Measurements from ENCODE around the gene CD83.

The CD83 gene

DNA sequence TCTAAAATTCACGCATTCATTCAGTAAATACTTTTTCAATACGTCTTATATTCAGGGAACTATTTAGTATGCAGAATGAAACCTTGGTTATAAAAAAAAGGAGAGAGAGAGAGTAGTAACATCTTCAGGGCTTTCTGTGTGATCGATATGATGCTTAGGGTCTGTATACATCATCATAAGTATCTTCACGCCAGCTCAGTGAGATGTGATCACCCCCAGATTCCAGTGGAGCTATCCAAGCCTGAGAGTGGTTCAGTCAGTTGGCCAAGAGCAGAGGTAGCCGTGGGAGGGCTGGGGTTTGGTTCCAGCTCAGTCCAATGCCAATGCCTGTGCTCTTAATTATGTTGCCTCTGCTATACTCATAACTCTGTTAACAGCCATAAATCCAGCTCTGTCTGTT, 8.6 kb downstream of the CD83 start:
- DNase-seq (ENCODE audit: low read depth) = no peak

DNA sequence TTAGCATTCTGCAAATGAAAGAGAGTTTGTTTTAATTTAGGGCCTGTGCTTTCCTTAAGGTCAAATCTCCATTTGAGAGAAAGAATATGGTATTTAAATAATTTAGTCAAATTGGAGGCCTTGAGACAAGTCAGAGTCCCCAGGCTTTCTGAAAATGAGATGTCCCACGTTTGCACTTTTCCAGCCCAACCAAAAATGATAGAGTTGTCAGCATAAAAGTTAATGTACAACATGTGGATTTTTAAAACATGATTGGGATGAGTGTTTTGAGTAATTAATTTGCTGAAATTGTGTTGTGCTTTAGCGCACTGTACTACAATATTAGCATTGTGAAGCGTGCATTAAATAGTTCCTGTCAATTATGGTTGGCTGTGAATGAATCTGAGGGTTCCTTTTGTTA, 10.0 kb downstream of the CD83 start:
- DNase-seq (ENCODE audit: low read depth) = no peak

DNA sequence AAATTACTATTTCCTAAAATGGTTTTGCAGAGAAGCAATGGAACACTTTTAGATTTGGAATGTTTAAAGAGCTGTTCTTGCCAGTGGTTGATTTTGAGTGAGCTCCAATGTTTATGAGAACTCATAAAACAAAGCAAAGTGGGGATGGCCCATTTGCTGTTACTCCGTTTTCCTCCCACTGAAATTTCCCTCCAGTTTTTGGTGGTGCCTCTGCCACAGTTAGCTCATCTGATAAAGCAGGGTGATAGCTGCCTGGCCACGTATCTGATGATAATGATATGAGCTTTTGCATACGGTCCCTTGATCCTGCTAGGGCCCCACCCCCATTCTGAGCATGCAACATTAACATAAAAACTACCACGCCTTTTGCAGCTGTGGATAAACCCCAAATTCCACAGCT, 10.4 kb downstream of the CD83 start:
- no peak for DNase-seq (ENCODE audit: low read depth)

DNA sequence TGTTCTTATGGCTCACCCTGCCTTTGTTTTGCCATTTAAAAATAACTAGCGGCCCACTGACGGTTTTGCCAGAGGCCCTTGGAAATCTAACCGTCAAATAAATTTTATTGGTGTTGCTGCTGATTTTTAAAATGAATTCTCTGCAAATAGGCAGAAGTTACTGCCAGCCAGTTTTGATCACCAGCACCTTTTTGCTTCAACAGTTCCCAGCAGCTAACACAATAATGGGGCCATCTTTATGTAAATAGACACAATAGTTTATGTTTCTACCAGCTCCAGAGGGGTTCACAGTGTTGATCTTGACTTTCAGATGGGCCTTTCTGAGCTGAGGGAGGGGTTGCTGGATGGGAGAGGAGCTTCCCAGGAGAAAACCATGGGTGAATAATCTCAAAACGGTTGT, 11.2 kb downstream of the CD83 start:
- DNase-seq (ENCODE audit: low read depth) = no peak

DNA sequence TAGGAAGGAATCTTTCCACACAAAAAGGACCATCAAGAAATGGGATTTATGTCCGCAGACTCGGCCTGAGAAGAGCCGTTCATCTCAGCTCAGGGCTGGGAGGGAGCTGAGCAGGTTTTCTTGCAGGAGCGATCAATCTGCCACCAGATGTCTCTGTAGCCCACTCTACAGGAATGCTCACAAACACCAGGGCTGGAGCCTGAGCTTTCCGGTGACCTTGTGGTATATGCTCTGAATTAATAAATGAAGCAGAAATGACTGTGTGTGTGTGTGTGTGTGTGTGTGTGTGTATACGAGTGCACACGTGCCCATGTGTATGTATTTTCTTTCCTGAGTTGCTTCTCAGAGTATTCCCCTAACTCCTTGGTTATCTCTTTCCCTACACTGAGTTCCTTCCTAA, 12.0 kb downstream of the CD83 start:
- DNase-seq (ENCODE audit: low read depth) = peak; percentile 75

DNA sequence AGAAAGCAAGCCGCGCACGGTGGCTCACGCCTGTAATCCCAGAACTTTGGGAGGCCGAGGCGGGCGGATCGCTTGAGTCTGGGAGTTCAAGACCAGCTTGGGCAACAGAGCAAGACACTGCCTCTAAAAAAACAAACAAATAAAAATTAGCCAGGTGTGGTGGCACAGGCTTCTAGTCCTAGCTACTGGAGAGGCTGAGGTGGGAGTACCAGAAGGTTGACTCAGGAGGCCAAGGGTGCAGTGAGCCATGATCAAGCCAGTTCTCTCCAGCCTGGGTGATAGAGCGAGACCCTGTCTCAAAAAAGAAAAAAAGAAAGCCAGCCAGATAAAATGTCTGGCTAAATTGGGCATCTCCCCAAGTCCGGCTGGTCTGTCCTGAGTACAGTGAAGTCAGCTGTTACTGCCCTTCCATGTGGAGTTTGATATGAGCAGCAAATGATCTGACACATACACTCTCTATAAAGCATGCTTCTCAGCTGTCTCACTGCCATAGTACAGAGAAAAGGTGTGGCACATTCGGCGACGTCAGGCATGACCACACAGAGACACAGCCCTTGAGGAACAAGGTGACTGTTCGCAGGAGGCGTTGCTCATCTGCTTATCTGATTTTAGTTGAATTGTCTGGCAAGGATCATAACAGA, 13.0 kb downstream of the CD83 start:
- no peak for DNase-seq (ENCODE audit: low read depth)

DNA sequence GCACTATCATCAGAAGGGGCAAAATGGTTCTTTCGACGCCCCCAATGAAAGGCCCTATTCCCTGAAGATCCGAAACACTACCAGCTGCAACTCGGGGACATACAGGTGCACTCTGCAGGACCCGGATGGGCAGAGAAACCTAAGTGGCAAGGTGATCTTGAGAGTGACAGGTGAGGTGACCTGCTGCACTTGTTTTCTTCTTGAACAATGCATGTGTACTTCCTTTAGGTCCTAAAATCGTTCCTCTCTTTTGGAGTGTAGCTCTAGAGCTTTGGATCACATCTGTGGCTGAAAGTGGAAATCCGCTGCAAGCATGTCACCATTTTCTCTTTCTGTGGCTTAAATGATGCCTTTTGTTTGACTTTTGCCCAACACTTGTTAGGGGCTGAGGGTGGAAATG, 14.0 kb downstream of the CD83 start:
- DNase-seq (ENCODE audit: low read depth) = no peak

DNA sequence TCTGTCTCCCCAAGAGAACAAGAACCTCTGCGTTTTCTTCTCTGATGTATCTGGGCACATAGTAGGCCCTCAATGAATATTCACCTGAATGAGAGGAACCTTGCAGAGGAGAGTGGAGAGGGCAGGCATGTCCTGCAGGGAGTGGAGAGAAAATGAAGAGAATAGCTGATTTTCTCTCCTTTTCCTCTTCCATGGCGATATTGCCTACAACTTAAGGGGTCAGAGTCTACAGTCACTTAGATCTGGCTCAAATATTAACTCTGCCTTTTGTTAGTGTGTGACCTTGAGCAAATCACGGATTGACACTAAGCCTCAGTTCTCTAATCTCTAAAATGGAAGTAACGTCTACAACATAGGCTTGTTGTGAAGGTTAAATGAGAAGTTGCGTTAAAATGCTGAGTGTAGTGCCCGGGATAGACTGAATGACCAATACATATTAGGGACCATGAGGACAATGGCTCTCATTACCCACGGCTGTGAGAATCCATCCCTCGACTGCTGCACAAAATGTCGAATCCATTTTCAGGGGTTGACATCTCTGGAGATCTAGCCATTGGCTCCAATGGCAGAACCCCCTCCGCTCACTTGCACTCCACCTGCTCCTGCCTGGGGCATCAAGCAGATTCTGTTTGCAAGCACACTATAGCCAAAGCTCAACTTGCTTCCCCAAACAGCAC, 14.8 kb downstream of the CD83 start:
- no peak for DNase-seq (ENCODE audit: low read depth)

DNA sequence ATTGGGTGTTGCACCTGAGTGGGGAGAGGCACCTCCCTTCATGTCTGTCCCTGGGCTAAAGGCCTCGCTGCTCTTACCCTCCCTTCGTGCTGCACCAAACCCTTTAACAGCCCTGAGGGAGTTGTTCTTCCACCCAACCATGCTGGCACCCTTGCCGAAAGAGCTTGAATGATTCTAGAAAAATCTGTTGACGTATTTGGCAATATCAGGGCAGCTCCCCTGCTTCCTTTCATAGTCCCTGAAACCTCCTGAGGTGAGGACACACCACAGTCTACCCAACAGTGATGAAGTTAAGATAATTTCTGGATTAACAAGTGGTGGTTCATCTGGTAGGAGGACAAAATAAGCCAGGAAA, 15.3 kb downstream of the CD83 start:
- DNase-seq (ENCODE audit: low read depth) = no peak

DNA sequence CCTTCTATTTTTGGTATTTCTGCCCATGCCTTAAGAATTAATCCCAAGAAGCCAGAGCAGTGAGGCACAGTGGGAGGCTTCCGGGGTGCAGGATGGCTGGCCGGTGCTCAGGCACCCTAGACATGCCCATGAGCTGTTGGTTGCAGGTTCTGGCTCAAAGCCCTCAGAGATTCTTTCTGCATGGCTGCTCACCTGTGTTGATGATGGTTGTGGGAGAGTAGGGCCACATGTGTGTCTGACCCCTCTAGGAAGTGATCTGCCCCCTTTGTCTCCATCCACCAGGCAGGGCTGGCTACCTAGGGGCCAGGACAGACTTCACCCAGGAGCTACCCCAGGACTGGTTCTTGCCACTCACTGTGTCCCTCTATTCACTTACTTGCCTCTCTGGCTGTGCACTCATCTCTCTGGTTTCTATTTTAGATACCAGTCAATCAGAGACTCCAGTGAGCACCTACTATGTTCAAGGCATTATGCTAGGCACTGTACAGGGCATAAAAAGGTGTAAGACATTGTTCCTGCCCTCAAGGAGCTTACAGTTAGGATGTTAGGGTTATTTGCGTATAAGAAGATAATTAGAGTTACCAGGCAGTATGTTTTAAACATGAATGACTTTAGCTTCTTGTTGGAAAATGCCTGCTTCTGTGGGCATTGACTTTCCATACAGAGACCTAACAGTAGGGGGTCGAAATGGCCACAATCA, 16.8 kb downstream of the CD83 start:
- no peak for DNase-seq (ENCODE audit: low read depth)

DNA sequence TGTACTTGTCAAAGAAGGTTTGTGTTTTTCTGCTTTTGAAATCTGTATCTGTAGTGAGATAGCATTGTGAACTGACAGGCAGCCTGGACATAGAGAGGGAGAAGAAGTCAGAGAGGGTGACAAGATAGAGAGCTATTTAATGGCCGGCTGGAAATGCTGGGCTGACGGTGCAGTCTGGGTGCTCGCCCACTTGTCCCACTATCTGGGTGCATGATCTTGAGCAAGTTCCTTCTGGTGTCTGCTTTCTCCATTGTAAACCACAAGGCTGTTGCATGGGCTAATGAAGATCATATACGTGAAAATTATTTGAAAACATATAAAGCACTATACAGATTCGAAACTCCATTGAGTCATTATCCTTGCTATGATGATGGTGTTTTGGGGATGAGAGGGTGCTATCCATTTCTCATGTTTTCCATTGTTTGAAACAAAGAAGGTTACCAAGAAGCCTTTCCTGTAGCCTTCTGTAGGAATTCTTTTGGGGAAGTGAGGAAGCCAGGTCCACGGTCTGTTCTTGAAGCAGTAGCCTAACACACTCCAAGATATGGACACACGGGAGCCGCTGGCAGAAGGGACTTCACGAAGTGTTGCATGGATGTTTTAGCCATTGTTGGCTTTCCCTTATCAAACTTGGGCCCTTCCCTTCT, 18.4 kb downstream of the CD83 start:
- DNase-seq (ENCODE audit: low read depth) = no peak

DNA sequence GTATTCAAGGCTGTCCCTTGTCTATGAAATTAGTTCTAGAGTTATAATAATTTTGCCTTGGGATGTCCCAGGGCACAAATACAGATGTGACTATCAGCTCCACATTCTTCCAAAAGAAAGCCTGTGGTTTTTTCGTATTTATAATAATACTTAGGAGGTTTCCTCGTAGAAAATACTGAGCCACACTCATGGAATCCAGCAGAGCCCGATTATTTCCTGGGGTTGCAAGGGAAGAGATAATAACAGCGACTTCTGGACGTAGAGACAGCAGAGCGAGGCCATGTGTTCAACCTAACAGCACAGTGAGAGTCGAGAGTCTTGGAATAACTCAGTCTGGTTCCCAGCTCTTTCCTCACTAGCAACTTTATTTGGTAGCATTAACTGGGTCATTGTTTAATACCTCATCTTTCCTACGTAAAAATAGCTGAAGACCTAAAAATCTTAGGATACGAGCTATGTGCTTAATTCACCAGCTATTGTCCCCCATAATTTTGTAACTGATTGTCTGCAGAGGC, 21.2 kb downstream of the CD83 start:
- DNase-seq (ENCODE audit: low read depth) = no peak

DNA sequence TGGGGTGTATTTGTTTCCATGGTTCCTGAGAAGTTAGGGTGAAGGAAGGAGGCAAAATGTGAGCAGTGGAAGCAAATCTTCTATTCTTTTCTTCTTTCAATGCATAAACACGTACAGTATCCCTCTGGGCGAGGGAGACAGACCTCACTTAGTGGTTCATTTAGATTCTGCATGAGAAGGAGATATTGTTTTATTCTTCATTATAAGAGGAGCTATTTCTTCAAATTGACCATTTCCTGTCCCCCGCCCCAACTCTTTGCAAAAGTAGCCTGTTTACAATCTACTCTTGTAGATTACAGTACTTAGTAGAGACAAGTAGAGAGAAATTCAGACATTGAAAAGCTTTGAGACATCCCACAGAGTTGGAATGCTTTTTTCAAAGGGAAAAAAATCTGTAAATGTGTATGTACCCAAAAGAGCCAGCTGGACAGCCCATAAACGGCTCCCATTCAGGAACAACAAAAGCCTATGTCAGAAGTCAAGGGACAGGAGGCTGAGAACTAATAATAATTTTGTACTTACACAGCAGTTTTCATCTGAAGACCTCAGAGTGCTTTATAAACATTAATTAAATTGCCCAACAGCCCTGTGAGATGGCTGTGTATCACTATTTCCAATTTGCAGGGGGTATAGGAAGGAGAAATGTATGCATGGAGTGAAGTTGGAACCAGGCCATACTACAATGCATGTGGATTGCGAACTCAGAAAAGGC, 23.9 kb downstream of the CD83 start:
- DNase-seq (ENCODE audit: low read depth) = no peak

DNA sequence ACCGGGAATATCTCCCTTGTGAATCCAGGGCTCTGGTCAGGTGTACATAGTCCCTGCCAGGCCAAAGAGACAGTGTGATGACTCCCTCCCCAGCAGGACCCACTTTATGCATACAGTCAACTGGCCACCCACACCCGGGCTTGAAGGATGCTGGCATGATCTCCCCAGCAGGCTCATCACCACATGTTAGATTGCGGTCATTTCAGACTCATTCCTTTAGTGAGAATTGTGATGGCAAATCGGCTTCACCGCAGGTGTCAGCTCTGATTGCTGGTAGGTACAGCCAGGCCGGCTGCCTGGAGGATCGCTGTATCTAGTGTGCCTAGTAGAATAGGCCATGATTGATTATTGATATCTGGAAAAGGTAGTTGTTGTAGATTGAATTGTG, 24.5 kb downstream of the CD83 start:
- DNase-seq (ENCODE audit: low read depth) = no peak

DNA sequence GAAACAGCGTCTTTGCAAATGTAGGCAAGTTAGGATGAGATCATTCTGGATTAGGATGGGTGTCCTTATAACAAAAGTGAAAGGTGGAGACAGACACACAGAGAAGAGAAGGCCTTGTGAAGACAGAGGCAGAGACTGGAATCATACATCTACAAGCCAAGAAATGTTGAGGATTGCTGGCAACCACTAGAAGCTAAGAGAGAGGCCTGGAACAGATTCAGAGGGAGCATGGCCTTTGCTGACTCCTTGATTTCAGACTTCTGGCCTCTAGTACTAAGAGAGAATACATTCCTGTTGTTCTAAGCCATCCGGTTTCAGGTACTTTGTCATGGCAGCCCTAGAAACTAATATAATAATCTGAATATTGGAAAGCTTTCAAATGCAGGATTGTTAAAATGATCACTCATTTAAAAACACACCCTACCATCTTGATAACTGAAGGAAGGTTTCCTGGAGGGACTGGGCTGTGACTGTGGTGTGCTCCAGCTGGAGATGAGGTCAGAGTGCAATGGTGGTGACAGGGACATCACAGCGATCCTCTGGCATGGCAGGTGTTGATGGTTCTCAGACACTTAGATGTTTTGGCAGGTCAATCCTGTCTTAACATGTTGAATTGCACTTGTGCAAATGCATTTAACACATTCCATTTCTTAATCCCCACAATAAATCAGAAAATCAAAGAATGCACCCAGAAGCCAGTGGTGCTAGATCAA, 25.1 kb downstream of the CD83 start:
- no peak for DNase-seq (ENCODE audit: low read depth)

DNA sequence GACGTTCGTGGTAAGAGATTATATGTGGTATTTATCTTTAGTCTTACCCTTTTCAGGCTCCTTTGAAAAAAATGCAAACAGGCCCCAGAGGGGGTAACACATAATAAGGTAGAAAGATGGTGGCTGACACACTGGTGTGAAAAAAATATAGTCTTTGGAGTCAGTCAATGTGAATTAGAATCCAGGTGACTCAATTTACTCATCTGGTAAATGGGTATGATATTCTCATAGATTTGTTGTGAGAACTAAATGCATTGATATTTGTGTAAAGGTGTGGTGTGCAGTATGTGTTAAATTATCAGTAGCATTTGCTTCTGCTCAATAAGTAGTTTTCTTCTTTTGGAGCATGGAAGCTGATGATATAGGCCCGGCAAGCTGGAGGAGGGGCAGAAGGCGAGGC, 25.7 kb downstream of the CD83 start:
- DNase-seq (ENCODE audit: low read depth) = no peak

DNA sequence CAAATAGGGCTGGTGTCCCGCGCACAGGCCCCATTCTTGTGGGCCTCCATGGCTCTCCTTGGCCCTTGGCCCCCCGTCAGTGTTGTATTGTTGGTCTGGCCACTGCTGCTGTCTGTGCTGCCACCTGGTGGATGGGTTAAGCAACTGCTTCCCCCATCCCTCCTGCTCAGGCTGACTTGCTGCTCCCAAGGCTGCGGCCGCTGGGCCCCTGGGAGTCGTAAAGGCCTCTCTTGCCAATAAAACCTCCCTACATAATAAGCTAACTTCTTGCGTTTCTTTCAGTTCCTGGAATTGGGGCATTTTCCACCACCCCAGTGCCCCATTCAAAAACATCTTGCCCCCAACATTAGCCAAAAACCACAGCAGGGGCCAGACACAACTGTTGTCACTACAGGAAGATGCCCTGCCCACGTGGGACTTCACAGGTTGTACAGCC, 27.1 kb downstream of the CD83 start:
- peak; percentile 62 for DNase-seq (ENCODE audit: low read depth)

DNA sequence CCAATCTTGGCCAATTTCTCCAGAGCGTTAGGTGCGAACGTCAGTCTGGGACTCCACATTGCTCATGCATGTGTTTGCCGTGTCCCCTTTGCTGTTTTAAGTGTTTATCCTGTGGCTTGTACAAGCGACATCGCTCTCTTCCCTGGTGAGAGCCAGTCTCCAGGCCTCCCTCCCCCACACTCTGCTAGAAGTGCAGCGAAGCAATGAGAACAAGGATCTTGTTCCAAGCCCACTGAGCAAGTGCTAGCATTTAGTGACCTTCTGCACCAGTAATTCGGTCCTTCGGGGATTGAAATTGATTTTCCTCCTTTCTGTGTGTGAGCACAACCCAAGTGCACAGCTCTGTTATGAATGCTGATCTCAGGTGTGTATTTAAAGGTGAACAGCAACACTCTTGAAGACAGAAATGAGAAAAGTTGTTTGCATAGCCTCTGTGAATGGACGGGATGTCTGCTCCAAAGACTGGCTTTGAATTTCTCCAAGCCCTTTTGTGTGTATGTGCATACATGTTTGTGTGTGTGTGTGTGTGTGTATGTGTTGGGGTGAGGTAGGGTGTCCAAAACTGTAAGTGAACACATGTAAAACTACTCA, 29.0 kb downstream of the CD83 start:
- no peak for DNase-seq (ENCODE audit: low read depth)

DNA sequence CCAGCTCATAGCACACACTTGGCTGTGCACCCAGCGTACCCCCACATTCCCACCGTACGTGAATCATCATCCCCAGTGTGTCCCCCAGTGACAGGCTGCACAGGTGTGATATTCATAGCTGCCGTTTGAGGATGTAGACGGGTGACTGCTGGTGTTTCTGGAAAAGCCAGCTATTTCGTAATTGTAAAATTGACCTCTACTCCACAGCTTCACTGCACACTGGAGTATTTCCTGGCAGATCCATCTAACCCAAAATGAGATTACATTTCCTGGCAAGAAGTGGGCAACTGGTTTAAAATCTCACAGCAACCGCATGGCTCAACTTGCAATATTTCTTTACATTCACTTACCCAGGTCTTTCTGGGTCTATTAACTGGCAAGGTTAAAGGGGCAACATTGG, 30.3 kb downstream of the CD83 start:
- DNase-seq (ENCODE audit: low read depth) = no peak

DNA sequence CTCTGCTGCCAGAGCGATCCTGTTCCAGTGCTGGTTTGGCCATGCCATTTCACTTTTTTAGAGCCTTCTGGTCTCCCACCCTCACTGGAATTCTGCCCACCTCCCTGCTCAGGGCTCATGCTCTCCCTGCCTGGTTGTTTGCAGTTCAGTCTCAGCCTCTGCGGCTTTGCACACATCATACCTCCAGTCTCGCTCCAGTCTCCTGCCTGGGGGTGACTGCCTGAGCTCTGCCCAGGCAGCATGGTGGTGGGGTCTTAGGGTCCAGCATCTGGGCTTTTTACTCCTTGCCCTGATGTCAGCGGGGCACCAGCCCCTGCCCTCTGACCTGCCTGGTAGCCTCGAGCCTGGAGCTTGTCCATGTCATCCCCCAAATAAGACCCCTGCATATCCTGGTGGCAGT, 30.9 kb downstream of the CD83 start:
- DNase-seq (ENCODE audit: low read depth) = no peak

DNA sequence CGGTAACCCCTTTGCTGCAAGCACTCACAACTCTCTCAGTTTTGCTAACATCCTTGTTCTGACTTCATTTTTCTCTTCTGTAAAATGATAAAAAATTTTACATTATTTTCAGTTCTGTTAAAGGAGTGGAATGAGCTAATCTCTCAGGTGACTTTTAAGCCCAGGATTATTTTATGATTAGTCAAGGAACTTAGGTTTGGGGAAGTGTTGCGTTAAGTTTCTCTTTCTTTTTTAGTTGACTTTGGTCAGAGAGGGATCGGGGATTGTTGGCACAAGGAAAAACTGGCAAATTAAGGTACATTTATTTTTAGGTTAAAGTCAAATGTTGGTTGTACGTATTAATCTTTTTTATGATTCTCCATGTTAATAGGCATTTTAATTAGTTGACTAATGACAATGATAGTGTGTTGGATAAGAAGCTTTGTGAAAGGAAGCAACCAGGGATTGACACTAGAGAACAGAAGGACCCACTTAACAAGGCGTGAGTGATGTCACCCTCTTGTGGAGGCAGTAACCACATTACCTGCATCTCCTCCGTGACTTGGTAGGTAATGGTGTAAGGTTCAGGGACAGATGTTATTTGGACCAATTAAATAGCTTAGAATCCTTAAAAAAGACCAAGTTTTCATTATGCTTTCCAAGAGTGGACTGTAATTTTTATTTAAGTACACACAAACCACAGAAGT, 31.6 kb downstream of the CD83 start:
- DNase-seq (ENCODE audit: low read depth) = no peak
